ENCODE data around the gene PLPPR1.

- no peak for TF ChIP-seq CTCF (conservative IDR thresholded peaks at IDR 0.05; ENCODE audit: low read depth in 2 of 2)
- no peak for TF ChIP-seq POLR2AphosphoS5 (IDR thresholded peaks at IDR 0.05; ENCODE audit: low read depth)
- no peak for TF ChIP-seq EZH2phosphoT487 (IDR thresholded peaks at IDR 0.05; ENCODE audit: unreplicated experiment)
- TF ChIP-seq, protein P1, sequence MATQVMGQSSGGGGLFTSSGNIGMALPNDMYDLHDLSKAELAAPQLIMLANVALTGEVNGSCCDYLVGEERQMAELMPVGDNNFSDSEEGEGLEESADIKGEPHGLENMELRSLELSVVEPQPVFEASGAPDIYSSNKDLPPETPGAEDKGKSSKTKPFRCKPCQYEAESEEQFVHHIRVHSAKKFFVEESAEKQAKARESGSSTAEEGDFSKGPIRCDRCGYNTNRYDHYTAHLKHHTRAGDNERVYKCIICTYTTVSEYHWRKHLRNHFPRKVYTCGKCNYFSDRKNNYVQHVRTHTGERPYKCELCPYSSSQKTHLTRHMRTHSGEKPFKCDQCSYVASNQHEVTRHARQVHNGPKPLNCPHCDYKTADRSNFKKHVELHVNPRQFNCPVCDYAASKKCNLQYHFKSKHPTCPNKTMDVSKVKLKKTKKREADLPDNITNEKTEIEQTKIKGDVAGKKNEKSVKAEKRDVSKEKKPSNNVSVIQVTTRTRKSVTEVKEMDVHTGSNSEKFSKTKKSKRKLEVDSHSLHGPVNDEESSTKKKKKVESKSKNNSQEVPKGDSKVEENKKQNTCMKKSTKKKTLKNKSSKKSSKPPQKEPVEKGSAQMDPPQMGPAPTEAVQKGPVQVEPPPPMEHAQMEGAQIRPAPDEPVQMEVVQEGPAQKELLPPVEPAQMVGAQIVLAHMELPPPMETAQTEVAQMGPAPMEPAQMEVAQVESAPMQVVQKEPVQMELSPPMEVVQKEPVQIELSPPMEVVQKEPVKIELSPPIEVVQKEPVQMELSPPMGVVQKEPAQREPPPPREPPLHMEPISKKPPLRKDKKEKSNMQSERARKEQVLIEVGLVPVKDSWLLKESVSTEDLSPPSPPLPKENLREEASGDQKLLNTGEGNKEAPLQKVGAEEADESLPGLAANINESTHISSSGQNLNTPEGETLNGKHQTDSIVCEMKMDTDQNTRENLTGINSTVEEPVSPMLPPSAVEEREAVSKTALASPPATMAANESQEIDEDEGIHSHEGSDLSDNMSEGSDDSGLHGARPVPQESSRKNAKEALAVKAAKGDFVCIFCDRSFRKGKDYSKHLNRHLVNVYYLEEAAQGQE (IDR thresholded peaks at IDR 0.05; ENCODE audit: unreplicated experiment) = no peak
- TF ChIP-seq NANOG (IDR thresholded peaks at IDR 0.05; ENCODE audit: borderline replicate concordance) = no peak
- no peak for TF ChIP-seq CREB1 (CRISPR knock-in tag; IDR thresholded peaks at IDR 0.05; ENCODE audit: low read depth)
These were observed 297.5 kb downstream of the PLPPR1 start for GRCh38 chr9:101326035-101326434.

Measured in GM23338 (cell line).